Body of pancreas (tissue), 4 donors: Measurements from ENCODE around the gene SGMS1.

Source experiments
- CTCF ChIP-seq, 7 experiments: fragments of 450-650 bp in 4 of 7; fragments of 200-600 bp in 3 of 7; sonication (generic) in 3 of 7; IDR thresholded peaks; one replicate each; pipeline ENCODE4 v1.5.1; 2016 to 2019; ENCODE audit warnings: antibody characterized with exemption in 7 of 7
- POLR2A ChIP-seq, 3 donors: fragments of 450-650 bp; IDR thresholded peaks; one replicate each; pipeline ENCODE4 v1.6.1; 2016; ENCODE audit warnings: antibody characterized with exemption in 3 of 3, mild to moderate bottlenecking in 2 of 3

GRCh38 chr10:50619882-50620281 is 3.9 kb downstream of the SGMS1 start:
- TF ChIP-seq CTCF (IDR thresholded peaks at IDR 0.05) (no peak), POLR2A (IDR thresholded peaks at IDR 0.05) (no peak)
